ENCODE data around the gene DNHD1.

- TF ChIP-seq CTCF (IDR thresholded peaks at IDR 0.05) (no peak), POLR2AphosphoS5 (IDR thresholded peaks at IDR 0.05) (no peak)
Measured at GRCh38 chr11:6547177-6547576, 50.1 kb downstream of the DNHD1 start.

All from prostate gland (tissue), 2 donors.